ENCODE data around the gene EVX1.

The EVX1 gene

GRCh38 chr7:27244488-27245123 lies 2.0 kb downstream of the EVX1 start:
- Histone ChIP-seq H3K27ac (ENCODE audit: low read depth, low read length, poor library complexity, severe bottlenecking) (no peak overlapping the region), H4K20me1 (ENCODE audit: insufficient read depth, low read length) (no peaks in the 10 kb centered on the region), H3F3A (ENCODE audit: insufficient read depth, low read length) (no peaks in the 10 kb centered on the region), H2AFZ (ENCODE audit: low read length) (no peak overlapping the region), H3K36me3 (ENCODE audit: insufficient read depth, low read length) (no peaks in the 10 kb centered on the region), H3K9me2 (ENCODE audit: low read depth, low read length) (no peaks in the 10 kb centered on the region), H3K27me3 (ENCODE audit: insufficient read depth, low read length) (0 out of 2 replicates have a peak, but pooled peaks cover 12% of the 10 kb centered on the region), H3K4me1 (ENCODE audit: insufficient read depth, low read length, severe bottlenecking) (no peaks in the 10 kb centered on the region), H3K4me3 (ENCODE audit: low read depth, low read length, poor library complexity, severe bottlenecking) (no peak overlapping the region), H3K9me3 (ENCODE audit: low read length) (no peaks in the 10 kb centered on the region), H3K9ac (ENCODE audit: low read length) (no peak overlapping the region), H3K79me2 (ENCODE audit: insufficient read depth, low read length) (no peaks in the 10 kb centered on the region), H3K4me2 (ENCODE audit: low read length) (no peak overlapping the region)
- TF ChIP-seq CTCF (IDR thresholded peaks at IDR 0.05; ENCODE audit: low read length) (no peak), EZH2 (IDR thresholded peaks at IDR 0.05; ENCODE audit: borderline replicate concordance, low read length) (no peak)

- H3K4me3 ChIP-seq (ENCODE audit: low read depth, low read length, poor library complexity, severe bottlenecking) = no peak overlapping the region
- no peaks in the 10 kb centered on the region for H3K4me1 ChIP-seq (ENCODE audit: insufficient read depth, low read length, severe bottlenecking)
- no peak overlapping the region for H2AFZ ChIP-seq (ENCODE audit: low read length)
- no peaks in the 10 kb centered on the region for H3K9me2 ChIP-seq (ENCODE audit: low read depth, low read length)
- H3K27ac ChIP-seq (ENCODE audit: low read depth, low read length, poor library complexity, severe bottlenecking) = no peak overlapping the region
- H3K36me3 ChIP-seq (ENCODE audit: insufficient read depth, low read length) = no peaks in the 10 kb centered on the region
- H3K9ac ChIP-seq (ENCODE audit: low read length) = no peak overlapping the region
- TF ChIP-seq EZH2 (IDR thresholded peaks at IDR 0.05; ENCODE audit: borderline replicate concordance, low read length) (no peak), CTCF (IDR thresholded peaks at IDR 0.05; ENCODE audit: low read length) (no peak)
- H3F3A ChIP-seq (ENCODE audit: insufficient read depth, low read length) = no peaks in the 10 kb centered on the region
- no peaks in the 10 kb centered on the region for H4K20me1 ChIP-seq (ENCODE audit: insufficient read depth, low read length)
- H3K79me2 ChIP-seq (ENCODE audit: insufficient read depth, low read length) = no peaks in the 10 kb centered on the region
- H3K4me2 ChIP-seq (ENCODE audit: low read length) = no peak overlapping the region
- H3K27me3 ChIP-seq (ENCODE audit: insufficient read depth, low read length) = 0 out of 2 replicates have a peak, but pooled peaks cover 15% of the 10 kb centered on the region
- no peaks in the 10 kb centered on the region for H3K9me3 ChIP-seq (ENCODE audit: low read length)
These were observed 2.7 kb downstream of the EVX1 start for GRCh38 chr7:27245124-27245797.

GRCh38 chr7:27245798-27246691 lies 3.4 kb downstream of the EVX1 start:
- Histone ChIP-seq H3F3A (ENCODE audit: insufficient read depth, low read length) (no peaks in the 10 kb centered on the region), H3K4me3 (ENCODE audit: low read depth, low read length, poor library complexity, severe bottlenecking) (no peak overlapping the region), H3K9me3 (ENCODE audit: low read length) (no peaks in the 10 kb centered on the region), H3K79me2 (ENCODE audit: insufficient read depth, low read length) (no peaks in the 10 kb centered on the region), H3K36me3 (ENCODE audit: insufficient read depth, low read length) (no peaks in the 10 kb centered on the region), H3K9me2 (ENCODE audit: low read depth, low read length) (no peaks in the 10 kb centered on the region), H3K27me3 (ENCODE audit: insufficient read depth, low read length) (0 out of 2 replicates have a peak, but pooled peaks cover 17% of the 10 kb centered on the region), H3K4me1 (ENCODE audit: insufficient read depth, low read length, severe bottlenecking) (no peaks in the 10 kb centered on the region), H3K9ac (ENCODE audit: low read length) (no peak overlapping the region), H3K4me2 (ENCODE audit: low read length) (no peak overlapping the region), H2AFZ (ENCODE audit: low read length) (no peak overlapping the region), H3K27ac (ENCODE audit: low read depth, low read length, poor library complexity, severe bottlenecking) (no peak overlapping the region), H4K20me1 (ENCODE audit: insufficient read depth, low read length) (no peaks in the 10 kb centered on the region)
- TF ChIP-seq EZH2 (IDR thresholded peaks at IDR 0.05; ENCODE audit: borderline replicate concordance, low read length) = no peak
- TF ChIP-seq CTCF (IDR thresholded peaks at IDR 0.05; ENCODE audit: low read length) = no peak
